Esophagus squamous epithelium (tissue), 4 donors: Measurements from ENCODE around the gene BARX1.

Source experiments
- POLR2A ChIP-seq, 4 donors: fragments of 450-650 bp; IDR thresholded peaks; one replicate each; pipeline ENCODE4 v1.6.1; 2017; ENCODE audit warnings: antibody characterized with exemption in 4 of 4, mild to moderate bottlenecking in 4 of 4, moderate library complexity in 3 of 4
- TF ChIP-seq, protein P1 (sequence below), 6 experiments: fragments of 450-650 bp in 4 of 6; fragments of 200-600 bp in 2 of 6; sonication (generic) in 2 of 6; IDR thresholded peaks; one replicate each; pipeline ENCODE4 v1.5.1; 2016 to 2019; ENCODE audit warnings: antibody characterized with exemption in 6 of 6, mild to moderate bottlenecking in 4 of 6, moderate library complexity in 4 of 6

DNA sequence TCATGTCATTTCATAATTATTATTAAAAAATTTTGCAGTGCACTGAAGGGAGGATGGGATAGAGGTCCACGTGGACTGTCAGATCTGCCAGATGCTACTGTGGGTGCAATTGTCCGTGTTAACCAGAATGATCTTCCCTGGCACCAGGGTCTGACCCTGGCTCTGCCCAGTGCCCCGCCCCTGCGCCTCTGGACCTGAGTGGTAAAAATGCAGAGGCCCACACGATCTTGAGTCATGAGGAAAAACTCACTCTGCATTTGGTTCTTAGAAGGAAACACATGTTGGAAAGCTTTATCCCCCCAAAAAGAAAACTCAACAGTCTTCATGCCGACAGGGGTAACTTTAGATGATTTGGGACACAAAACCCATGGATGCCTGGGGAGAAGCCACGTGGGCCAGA lies 20.1 kb upstream of the BARX1 start:
- TF ChIP-seq, protein P1, sequence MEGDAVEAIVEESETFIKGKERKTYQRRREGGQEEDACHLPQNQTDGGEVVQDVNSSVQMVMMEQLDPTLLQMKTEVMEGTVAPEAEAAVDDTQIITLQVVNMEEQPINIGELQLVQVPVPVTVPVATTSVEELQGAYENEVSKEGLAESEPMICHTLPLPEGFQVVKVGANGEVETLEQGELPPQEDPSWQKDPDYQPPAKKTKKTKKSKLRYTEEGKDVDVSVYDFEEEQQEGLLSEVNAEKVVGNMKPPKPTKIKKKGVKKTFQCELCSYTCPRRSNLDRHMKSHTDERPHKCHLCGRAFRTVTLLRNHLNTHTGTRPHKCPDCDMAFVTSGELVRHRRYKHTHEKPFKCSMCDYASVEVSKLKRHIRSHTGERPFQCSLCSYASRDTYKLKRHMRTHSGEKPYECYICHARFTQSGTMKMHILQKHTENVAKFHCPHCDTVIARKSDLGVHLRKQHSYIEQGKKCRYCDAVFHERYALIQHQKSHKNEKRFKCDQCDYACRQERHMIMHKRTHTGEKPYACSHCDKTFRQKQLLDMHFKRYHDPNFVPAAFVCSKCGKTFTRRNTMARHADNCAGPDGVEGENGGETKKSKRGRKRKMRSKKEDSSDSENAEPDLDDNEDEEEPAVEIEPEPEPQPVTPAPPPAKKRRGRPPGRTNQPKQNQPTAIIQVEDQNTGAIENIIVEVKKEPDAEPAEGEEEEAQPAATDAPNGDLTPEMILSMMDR (IDR thresholded peaks at IDR 0.05): no peak
- TF ChIP-seq POLR2A (IDR thresholded peaks at IDR 0.05): no peak
